GM19043 (cell line): ENCODE data around the gene RCL1.

Experiments
- ATAC-seq: cut with Tn5 transposase; IDR thresholded peaks from one replicate; pipeline ENCODE4 v1.9.1; 2021; ENCODE audit warnings: low read depth; ENCODE audit not compliant: unreplicated experiment

RCL1 gene

DNA sequence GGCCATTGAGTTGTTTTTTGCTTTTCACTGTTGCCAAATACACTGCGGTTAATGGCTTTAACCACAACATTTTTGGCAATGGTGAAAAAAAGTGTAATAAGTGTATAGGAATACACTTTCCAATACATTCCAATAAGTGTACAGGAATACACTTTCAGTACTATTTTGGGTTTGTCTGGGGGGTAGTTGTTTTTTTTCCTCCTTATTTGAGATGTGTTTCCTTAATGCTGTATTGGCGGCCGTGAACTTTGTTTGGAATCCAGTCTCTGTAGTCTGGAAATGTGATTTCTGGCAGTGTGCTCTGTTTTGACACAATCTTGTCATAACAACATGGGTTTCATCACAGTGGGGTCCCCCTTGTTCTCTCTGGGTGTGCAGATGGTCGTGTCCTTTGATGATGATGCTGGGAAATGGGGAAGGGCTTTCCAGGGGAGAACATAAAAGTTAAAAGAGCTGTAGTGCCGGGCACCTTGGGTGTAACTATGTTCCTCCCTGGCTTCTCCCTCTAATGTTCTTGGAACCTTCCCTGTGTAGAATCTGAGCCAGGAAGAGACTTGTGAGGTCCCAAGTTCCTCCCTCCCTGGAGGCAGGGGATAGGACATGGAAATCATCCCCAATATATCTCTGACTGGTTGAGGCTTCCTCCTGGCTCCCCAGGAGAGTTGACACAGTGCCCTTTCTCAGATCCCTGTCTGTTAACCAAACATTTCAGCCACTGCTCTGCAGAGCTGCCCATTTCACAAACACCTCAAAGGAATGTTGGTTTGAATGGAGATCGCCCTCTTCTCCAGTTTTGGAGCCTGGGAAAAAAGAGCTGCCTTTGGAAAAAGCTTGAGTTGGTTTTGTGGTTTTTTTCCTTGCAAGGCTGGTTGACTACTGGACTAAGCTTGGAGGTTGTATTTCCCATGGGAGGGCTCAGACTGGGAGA lies 44.8 kb downstream of the RCL1 start:
- ATAC-seq, result no peak

DNA sequence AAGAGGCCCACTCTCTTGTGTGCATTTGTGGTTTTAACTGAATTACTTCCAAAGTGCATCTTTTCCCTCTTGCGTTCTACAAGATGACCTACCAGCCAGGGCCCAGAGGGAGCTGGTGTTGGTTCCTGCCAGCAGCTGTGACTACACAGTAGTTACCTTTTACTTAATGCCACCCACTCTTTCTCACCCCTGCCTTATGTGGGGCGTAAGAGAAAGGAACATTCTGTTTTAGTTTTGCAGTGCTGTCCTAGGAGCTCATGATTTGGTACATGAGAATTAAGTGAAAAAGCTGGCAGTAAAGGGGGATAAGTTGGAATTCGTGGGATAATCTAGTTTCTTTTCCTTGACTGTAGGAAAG lies 45.4 kb downstream of the RCL1 start:
- no peak for ATAC-seq

DNA sequence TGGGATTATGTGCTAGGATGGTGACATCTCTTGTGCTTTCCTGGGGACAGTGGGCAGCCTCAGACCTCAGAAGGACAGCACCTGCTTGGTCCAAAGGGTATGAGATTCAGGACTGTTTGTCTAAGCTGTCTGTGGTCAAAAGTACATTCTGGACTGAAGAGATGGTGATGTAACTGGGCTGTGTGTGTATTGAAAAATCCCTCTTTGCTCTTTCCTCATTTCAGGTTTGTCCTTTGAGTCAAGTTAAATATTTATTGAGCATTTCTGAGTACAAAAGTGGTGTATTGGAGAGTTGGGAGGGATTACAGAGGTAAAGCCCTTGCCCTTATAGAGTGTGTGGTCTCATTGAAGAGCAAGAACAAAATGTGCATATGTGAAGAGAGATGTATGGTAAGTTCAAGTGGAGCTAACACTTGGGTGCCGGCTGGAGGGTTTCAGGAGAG lies 46.7 kb downstream of the RCL1 start:
- no peak for ATAC-seq

DNA sequence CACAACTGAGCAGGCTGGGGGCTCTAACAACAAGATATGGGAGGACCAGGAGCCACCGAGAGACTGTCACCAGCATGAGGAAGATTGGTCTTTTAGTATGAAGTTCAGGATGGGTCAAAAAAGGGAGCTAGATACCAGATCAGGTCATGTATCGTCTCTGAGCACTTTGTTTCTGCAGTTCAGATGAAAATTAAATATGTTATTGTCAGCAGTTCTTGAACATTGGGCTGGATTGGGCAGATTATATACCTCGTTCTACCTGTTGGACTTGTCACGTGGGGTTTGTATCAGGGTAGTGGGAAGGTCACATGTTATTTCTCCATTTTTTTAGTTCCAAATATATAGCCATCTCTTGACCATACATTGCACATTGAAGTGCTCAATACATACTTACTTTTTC lies 47.3 kb downstream of the RCL1 start:
- ATAC-seq, result no peak

DNA sequence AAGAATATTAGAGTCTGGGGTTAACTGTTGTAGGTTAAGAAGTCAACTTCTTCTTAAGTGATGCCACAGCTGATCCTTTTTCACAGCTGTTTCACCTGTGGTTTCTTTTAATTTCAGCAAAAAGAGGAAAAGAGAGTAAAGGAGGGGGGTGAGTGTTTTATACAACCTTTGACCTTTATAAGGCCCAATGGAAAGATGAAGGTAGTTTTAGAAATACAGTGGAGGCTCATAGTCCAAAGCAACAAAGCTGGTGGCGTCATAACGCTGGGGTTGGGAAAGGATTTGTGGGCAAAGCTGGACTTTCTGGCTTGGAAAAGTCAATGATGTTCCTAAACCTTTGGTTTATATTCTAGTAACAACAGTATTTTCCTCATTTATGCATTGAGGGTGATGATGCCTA lies 49.5 kb downstream of the RCL1 start:
- no peak for ATAC-seq

DNA sequence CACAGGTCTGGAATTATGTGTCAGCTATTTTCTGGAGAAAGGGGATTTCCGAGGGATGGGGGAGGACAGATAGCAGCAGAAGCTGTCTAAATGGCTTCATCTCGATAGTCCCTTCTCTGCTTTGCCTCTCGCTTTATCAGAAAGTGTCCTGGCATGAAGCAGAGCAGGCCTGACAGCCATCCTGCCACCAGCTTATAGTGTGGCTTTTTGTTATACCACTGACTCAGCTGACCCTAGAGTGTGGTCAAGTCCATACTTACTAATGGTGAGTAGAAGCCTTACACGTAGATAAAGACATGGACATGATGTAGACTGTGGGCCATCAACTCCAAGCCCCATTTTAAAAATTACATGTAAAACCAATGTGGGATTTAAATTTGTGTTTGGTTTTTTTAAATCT lies 50.0 kb downstream of the RCL1 start:
- ATAC-seq, result no peak

DNA sequence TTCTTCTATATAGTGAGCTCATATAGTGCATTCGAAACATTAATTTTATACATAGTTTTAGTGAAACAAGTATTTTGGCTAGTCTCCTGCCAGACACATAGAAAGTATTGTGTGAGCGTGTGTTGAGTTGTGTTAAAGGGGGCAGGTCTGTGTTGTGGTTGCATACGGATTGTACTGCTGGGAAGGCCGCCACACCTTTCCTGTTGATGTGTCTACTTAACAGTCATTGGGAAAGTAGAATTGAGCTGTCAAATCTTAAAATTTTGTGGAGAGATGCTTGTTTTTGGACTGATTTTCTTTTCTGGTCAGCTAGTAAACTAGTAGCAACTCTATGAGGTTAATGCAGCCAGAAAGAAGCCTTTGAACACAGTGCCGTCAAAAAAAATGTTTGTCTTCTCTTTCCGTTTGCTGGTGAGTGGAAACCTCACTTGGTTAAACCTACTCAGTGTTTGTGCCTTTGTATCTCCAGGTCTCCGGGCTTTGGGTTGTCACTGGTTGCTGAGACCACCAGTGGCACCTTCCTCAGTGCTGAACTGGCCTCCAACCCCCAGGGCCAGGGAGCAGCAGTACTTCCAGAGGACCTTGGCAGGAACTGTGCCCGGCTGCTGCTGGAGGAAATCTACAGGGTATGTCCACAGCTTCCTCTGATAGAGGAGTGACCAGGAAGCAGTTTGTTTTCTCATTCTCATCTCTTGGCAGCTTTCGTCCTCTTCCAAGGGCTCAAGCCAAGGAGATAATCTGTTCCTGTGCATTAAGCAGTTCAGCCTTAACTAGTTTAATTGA lies 51.5 kb downstream of the RCL1 start:
- ATAC-seq, result no peak

GRCh38 chr9:4849369-4849768 lies 56.6 kb downstream of the RCL1 start:
- ATAC-seq, result no peak

DNA sequence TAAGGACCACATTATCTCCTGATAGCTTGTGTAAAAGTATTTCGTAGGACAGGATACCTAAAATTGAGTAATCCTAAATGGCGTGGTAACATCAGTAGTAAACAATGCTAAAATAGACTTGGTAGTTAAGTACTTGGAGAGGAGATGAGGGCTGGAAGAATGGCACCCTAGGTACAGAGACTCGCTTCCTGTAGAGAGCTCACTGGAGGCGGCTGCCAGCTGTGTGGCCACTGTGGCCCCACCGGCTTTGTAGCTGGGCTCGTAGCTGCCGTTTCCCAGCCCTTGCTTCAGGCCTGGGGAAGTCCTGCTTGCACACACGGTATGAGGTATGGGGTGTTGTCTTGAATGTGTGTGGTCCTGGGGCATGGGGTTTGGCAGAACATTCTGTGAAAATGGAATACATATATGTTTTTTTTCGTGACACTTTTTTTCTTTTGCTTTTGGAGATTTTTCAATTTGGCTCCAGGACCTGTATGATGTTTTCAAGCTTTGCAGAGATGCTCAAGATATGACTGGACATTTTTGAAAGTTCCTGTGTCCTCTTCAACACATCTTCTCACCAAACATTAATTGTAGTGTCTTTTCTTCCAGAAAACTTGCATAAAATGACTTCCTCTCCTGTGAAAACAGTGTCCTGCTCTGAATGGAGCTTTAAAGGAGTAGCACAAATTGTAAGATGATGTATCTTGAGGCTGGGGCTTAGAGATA lies 58.0 kb downstream of the RCL1 start:
- no peak for ATAC-seq

DNA sequence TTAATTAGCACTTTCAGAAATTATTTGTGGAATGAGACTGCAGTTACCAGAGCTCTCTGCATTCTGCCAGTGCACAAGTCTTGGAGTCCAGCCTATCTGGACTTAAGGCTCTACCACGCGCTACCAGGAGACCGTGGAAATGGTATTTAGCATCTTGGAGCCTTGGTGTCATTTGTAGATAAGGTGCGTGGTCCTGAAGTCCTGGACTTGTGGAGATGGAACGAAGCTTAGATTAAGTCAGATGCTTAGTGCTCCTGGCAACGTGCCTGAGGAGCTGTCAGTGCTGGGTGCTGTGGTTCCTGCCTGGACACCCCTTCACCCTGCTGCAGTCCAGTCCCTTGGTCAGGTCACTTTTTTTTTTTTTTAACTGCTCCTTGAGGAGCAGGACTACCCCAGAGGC lies 59.7 kb downstream of the RCL1 start:
- no peak for ATAC-seq

DNA sequence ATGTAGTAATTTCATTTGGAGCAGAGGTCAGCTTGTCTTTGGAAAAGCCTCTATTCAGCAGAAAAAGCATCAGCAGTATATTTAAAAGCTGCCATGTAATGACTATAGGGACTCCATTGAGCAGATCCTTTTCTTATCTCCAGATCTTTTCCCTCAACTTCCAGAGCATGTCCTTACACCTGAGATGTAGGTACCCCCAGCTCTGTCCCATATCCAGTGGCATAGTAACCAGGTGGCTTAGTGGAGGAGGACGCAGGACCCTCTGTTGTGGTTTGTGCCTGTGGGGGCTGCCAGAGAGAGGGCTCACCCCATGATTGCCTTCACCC lies 61.5 kb downstream of the RCL1 start:
- no peak for ATAC-seq

DNA sequence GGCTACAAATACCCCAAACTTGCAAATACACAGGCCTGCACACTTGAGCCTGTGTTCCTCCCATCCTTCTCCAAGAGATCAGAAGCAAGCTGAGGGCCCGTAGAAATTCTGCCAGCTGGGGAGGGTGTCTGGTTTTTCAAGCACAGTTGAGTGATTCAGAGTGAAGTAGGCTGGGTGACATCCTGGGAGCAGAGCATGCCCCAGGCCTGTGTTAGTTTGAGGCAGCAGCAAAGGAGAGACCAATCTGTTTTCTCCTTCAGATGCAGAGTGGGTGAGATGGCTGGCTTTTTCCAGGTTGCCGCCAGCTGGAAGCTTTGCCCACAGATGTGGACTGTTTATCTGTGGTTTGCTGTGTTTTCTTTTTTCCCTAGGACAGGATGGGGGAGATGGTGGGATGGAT lies 63.1 kb downstream of the RCL1 start:
- ATAC-seq, result no peak

DNA sequence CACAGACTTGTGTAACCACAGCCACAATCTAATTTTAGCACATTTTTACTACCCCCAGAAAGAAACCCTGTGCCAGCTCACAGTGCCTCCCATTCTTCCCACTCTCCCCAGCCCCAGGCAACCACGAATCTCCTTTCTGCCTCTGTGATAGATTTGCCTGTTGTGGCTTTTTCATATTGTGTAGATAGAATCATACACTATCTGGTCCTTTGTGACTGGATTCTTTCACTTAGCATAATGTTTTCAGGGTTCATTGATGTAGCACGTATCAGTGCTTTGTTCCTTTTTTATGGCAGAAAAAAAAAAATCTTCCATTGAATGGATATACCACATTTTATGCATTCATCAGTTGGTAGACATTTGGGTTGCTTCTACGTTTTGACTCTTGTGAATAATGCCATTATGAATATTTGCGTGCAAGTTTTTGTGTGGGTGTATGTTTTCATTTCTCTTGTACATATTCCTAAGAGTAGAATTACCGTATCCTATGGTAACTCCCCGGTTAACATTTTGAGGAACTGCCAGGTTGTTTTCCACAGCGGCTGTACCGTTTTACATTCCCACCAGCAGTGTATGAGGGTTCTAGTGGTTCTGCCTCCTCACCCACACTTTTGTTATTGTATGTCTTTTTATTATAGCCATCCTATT lies 64.5 kb downstream of the RCL1 start:
- no peak for ATAC-seq

DNA sequence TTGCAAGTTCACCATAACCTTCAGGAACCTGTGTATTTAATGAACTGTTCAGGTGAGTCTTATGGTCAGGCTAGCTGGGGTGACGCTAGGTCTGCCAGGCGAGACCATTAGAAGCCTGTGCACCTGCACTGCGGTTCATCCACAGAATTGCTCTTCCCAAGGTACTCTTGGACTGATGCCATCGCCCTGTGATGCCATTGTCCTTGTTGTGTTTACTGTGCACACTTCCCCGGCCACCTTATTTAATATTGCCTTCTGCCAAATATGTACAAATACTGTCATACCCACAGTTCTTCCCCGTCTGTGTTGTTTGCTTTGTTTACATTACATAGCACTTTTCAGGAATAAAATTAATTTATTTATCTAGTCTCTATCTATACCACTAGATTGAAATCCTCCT lies 66.3 kb downstream of the RCL1 start:
- ATAC-seq, result no peak

DNA sequence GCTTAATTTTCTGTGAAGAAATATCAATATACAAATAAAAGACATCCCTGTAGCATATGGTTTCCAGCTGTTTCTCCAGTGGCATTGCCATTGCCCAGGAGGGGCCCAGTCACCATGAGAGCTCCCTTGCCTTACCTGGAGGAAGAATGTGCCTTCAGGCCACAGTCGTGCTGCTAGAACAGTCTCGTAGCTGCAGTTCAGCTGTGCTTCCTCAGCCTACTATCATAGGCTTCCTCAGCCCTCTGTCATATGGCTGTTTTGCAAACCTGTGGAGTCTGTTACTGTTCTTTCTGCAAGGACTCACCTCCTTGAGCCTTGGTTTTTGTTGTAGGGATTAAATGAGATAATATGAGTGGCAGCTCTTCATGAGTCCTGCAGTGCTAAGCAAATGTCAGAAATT lies 67.6 kb downstream of the RCL1 start:
- no peak for ATAC-seq

DNA sequence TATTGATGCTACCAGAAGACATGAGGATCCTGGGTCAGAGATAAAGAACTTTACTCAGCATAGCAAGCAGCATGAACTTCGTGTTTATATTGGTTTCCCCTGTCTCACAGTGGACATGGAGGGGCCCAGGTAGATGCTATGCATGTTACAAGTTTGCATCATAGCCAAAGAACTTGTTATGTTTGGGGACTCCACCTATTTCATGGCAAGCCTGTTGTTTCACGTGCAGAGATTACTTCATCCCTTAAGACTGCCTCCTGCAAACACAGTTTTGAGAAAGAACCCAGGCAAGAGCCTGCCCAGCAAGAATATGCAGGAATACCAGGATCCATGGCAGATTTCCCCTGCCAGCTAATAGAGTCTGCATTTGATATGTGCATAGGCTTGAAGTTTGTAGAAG lies 68.4 kb downstream of the RCL1 start:
- no peak for ATAC-seq

GRCh38 chr9:4861736-4862451 lies 69.2 kb downstream of the RCL1 start:
- ATAC-seq, result no peak

DNA sequence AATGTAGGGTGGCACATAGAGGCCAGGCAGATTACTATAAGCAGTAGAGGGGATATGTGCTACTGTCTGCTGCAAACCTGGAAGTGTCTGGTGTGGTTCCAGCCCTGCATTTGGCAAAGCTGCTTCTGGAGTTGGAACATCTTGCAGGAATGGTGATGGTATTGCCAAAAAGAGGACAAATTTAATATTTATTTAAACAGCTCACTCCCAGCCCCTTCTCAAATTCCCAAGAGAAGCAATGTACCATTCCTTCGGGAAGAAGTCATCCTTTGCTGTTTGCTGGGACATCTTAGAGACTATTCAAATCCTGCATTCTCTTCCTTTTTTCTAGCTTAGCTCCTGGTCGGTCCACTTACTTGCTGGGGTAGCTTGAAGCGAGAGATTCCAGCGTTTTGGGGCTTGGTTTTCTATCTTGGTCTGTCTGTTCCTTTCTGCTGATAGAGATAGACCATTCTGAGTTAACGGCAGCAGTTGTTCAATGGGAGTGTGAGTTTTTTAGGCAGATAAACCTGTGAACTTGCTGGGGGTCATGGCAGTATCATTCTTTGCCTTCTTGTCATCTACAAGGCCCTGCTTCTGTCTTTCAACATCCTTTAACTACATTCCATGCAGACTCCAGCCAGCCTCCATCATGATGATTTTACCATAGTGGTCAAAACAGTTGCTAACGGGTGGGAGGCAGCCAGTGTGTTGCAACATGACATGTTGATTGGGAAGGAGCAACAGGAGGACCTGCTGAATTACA lies 69.9 kb downstream of the RCL1 start:
- no peak for ATAC-seq

GRCh38 chr9:4864234-4864661 lies 71.5 kb downstream of the RCL1 start:
- ATAC-seq, result no peak

DNA sequence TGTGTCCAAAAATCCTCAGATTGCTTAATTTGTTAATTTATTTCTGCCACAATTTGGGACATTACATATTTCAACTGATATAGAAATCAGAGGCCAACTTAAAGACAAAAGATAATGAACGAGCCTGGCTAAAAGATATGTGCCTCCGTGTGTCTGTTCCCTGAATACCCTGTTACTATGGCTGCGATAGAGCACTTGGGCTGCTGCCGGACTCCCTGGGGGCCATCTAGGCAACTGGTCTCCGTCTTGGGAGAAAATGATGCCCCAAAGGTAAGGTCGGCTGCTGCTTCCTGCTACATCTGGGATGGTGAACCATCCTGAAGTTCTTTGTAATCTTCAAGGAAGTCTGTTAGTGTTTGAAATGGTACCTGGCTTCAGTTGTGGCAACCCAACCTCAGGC lies 72.0 kb downstream of the RCL1 start:
- no peak for ATAC-seq
